Measurements from ENCODE around the gene SERPINB2.
"Not testable (repeated sequence)": the region's sequence is repeated elsewhere in the genome, so short reads cannot be mapped to it uniquely, and the experiment has no call there.

Gene SERPINB2

DNA sequence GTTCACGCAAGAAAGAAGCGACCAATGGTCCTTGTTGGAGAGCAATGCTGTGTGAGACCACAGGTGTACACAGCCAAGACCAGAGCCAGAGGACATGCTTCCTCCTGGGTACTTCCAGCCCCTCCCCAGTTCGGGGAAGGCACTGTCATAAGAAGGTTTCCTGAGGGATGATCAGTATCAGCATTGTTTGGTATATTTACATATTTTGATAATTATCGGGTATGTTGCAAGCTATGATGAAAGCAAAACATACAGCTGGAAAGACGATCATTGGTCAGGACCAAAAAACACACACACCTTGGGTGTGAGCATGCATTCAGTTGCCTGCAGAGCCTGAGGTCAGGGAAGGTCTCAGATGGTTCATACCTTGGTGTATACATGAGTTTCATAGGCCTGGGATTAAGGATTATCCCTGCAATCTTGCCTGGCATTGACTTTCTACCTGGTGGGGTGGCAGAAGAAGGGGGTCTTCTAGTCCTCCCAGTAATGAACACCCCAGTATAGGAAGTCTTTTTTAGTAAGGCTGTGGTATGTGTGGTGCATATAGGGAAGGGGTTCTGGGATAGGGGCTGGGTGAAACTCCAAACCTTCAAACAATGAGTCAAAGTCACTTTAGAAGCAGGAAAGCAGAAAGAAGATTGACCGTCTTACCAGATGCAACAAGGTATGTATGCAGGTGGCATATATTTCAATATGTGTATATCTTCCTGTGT, 2.9 kb downstream of the SERPINB2 start:
- no peak for DNase-seq

DNA sequence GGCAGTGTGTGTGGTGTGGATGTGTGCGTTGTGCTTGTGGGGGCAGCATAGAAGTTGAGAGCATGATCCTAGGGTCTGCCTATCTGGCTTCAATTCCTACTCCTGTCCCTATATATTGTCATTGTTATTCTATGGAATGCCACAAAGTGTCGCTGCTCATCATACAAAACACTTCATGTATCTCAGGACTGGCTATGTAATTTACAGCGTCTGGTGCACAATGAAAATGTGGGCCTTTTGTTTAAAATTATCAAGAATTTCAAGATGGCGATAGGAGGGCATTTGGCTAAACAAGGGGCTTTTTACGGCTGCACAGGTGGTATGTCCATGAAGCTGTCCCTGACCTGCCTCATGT, 3.4 kb downstream of the SERPINB2 start:
- DNase-seq: no peak

DNA sequence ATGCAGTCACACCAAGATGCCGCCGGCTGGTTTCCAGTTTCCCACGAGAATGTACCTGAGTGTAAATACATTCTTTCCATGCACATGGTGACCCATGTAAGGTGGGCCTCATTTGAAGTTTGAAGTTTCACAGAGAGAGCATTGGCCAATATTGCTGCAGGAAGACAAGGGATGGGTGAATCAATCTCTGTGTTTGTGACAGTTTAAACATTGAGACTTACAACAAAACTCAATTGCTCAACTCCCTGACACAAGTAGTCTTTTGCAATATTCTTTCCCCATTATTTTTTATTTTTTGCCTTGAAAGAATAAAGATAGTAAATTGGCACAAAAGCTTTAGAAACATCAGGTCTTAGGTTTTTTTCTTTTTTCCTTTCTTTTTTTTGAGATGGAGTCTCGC, 5.1 kb downstream of the SERPINB2 start:
- no peak for DNase-seq

DNA sequence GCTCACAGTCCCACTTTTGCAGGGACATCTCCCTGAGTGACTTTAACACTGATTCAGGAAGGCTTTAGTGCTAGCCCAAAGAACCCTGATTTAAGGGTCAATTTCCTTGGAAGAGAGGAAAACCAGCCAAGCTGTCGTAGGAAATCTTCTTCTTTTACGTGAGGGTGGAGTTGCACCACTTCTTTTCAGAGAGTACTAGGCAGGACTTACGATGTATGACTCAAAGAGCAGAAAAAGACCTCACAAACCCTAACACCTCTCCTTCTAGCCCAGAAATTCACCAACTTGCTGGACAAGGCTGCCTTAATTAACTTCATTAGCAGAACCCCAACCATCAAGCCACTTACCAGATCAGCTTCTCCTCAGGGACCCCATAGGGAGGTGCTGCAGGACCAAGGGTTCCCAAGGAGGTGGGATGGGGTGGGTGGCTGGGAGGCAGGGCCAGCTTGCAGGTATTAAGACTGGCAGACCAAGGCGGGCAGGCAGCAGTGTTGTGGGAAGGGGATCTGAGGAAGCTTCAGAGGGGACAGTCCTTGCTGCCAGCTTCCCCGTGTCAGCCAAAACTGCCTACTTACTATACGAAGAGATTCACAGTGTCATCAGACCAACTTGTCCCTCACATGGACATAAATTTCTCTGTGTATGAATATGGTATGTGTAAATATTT, 6.7 kb downstream of the SERPINB2 start:
- no peak for DNase-seq

DNA sequence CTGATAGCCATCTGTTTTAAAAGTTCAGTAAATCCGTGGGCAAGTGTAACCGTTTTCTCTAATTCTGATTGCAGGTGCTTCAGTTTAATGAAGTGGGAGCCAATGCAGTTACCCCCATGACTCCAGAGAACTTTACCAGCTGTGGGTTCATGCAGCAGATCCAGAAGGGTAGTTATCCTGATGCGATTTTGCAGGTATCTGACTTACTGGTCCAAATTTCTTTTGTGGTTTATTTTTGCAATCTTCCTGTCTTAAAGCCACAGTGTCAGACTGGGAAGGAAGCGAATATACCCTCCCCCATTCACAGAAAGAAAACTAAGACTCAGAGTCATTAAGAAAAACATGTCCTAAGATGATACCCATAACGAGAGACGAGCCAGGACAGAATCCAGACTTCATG, 7.7 kb downstream of the SERPINB2 start:
- DNase-seq: no peak

DNA sequence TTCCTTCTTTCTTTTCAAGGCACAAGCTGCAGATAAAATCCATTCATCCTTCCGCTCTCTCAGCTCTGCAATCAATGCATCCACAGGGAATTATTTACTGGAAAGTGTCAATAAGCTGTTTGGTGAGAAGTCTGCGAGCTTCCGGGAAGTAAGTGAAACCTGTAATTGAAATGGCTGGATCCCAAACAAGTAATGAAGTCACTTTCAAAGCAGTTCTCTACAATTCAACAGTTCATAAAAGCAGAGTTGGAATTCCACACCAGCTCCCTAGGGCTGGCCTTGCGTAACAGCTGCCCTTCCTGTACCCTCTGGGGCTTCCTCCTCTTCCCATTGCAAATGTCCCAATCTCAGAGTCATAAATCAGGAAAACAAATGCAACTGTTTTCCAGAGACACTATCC, 9.6 kb downstream of the SERPINB2 start:
- DNase-seq: no peak

DNA sequence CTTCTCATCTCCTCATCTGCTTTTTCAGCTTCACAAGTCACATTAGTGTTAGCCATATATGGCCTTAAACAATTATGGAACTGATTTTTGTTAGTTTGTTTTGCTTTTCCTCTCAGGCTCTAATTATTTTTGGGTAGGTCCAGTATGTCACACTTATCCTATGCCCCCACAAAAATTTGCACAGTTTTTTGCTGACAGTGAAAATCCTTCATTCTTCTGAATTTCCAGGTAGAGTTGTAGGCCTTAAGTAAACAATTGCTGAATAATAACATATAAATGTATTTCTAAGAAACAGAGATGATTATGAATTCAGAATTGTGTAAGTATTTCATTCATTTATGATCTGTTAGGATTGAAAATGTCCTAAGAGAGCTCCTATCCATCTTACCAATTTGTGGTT, 11.7 kb downstream of the SERPINB2 start:
- DNase-seq: no peak

DNA sequence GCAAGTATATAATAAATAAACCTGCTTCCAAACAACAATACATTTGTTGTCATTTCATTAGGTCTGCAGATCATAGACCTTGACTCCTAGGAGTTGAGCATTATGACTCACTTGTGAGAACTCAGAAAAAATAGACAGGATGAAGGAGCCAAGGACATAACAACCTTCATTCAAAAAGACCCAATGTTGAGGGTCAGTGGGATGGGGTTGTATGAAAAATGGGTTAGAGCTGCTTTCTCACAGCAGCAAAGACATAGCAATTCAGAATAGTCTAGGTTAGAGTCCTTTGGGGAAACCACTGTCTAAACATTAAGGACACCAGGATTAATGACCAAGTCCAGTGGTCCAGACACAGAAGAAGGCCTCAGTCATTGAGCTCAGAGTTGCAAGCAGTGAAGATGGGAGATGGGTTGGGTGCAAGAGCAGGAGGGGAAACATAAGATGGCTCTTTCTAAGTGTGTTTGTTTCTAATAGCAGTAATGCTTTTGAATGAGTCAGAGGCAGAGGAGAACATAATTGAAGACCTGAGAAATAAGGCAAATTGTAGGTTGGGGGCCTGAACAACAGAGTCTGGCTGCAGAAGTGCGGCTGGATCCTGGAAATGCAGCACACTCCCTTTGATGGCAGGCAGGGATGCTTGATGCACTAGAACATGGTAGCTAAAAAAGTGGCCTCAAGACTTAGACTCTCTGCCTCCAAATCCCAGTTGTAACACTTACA, 16.5 kb downstream of the SERPINB2 start:
- DNase-seq: no peak

DNA sequence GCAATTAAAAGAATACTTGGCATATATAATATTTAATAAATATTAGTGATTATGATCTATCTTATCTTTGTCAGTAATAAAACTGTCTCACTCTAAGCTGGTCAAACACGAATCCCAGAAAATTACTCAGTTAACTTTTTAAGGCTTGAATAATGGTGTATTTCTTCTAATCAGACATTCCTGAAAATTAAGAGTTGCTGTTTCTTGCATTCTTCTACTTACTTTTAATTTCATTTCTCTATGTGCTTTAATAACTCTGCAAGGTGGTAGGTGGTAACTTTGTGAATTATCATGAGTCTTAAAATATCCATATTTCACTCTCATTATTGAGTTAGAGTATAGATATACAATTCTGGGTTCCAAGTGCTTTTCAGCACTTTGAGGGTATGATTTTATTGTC, 17.2 kb downstream of the SERPINB2 start:
- no peak for DNase-seq

DNA sequence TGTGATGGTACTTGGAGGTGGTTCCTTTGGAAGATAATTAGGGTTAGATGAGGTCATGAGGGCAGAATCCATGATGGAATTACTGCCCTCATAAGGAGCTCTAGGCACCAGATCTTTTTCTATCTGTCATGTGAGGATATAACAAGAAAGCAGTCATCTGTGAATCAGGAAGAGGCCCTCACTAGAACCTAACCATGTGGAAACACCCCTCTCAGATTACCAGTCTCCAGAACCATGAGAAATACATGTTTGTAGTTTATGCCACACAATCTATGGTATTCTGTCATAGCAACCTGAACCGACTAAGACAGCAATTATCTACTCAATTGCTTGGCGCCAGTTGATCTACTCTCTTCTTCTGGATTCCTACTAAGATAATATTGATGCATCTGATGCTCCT, 17.9 kb downstream of the SERPINB2 start:
- no peak for DNase-seq

DNA sequence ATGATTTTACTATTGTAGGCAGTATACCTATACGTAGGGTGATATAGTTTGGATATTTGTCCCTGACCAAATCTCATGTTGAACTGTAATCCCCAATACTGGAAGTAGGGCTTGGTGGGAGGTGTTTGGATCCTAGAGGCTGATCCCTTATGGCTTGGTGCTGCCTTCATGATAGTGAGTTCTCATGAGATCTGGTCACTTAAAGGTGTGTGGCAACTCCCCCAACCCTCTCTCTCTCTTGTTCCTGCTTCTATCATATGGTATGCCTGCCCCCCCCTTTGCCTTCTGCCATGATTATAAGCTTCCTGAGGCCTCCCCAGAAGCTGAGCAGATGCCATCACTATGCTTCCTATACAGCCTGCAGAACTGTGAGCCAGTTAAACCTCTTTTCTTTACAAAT, 18.6 kb downstream of the SERPINB2 start:
- DNase-seq: no peak

DNA sequence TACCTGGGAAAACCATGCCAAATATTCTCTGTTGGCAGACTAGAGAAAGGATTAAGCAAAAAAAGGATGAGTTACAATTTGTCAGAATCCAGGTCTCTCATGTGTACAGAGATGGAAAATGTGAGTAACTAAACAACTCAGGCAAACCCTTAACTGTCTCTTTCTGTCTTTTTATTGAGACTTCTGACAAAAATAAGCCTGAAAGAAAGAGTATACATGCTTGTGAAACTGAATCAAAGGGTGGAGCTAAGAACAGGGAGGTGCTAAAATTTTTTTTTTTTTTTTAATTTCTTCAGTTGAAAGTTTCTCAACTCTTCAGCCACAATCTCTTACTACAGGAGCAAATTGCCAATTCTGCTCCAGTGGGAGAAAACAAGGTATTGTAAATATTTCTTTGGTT, 20.2 kb downstream of the SERPINB2 start, which contains the start of gene SERPINB10:
Gene SERPINB10, plus strand, starts transcription at position 295 of the 400 bp plus-strand sequence. CDS start 7,553 bp downstream, outside the sequence.
- DNase-seq: no peak

DNA sequence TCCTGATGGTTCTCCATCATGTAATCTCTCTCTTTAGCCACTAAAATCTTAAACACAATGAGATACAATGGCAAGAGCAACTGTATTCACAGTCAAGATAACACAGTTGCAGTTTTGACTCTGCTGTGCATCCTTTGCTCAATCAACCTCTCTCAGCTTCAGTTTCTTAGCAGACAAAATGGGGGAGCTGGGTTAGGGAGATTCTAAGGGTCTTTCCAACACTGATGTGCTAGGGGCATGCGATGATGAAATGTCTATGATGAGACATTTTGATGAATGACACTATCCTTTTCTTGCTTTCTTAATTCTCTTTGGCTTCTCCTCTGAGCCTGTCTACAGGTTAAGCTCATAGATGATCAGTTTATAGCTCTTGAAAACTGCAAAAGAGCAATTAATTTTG, 21.4 kb downstream of the SERPINB2 start:
- no peak for DNase-seq

DNA sequence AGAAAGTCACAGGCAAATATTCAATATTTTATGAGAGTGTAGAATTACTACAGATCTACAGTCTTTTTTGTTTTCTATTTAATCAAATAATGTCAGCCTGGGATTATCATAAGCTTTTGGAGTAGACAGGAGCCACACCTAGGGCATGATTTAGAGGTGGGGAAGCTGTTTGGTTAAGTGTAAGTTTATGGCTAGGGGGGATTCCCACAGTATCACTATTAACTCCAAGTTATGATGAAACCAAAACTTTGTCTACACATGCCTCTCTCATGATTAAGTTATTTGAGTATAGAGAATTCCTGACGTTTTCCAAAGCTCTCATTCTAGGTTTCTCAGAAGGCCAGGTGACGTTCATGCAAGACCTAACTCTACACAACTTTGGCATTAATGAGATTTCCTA, 22.4 kb downstream of the SERPINB2 start:
- DNase-seq: no peak

DNA sequence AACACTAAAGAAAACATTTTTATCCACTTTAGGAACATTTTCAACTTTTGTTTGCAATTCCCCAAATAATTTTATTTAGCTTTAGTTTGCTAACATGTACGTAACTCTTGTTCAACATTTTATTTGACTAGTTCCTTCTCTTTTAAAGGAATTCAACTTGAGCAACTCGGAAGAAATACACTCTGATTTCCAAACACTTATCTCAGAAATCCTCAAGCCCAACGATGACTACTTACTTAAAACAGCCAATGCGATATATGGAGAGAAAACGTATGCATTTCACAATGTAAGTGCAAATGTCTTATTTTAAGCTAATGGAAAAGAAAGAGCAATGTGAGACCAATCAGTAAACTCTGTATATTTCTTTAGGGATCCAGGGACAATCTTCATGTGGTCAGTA, 30.3 kb downstream of the SERPINB2 start:
- no peak for DNase-seq

DNA sequence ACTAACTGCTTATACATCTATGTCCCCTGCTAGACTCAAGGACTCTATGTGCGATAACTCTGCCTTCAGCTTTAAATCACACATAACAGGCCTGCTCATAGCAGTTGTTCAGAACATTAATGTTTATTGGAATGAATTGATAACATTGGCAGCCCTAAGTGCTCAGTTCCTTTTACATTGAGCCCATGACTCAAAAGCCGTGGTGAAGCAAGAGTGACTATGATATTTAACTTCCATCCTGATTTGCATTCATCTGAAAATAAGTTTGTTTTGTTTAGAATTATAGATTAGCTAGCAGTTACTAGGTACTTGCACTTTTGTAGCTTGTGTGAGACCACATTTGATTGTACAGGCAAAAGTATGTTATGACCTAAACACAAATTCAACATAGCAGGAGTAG, 34.5 kb downstream of the SERPINB2 start:
- no peak for DNase-seq

DNA sequence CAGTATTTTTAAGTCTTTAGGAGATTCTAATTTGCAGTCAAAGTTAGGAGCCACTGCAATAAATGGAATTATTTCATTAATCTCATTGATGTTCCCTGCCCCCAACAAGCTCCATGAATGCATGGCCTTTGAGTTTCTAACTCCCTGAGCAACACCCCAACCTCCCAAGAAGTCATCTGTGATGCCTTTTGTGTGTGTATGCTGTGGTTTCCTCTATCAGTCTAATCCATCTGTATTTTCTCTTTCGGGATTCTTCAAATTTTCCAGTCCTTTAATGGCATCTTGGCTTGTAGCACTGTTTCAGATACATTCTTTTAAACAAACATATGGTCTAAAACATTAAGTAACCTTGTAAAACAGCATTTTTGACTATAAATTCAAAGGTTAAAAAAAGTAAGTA, 37.0 kb downstream of the SERPINB2 start:
- no peak for DNase-seq

DNA sequence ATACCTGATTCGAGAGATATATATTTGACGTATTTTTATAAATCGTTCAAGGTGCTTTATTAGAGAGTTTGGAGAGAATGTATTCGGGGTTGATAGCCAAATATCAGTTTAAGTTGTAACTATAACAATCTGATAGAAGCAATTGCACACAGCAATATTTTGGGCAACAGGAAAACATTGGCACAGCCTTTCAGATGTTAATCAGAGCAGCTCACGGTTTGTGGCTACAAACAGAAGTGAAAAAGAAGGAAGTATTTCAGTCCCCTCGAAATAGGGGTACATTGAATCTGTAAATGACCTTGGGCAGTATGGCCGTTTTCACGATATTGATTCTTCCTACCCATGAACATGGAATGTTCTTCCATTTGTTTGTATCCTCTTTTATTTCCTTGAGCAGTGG, 40.8 kb downstream of the SERPINB2 start:
- DNase-seq: no peak

DNA sequence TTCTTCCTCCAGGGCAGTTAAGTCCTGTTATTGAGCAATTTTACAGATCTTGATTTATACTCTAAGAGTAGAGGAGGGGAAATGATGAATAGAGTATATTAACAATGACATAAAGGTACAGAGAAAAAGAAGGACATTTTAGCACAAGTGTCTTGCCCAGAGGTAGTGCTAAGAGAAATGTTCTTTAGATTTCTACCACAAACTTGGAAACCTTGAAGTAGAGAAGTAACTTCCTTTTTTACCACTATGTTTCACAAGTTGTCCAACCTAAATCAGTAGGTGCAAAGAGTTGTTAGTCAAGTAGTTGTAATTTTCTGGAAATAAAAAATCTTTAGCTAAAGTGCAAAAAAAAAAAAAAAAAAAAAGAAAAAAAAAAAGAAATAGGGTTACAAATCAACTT, 41.9 kb downstream of the SERPINB2 start:
- DNase-seq: not testable (repeated sequence)

DNA sequence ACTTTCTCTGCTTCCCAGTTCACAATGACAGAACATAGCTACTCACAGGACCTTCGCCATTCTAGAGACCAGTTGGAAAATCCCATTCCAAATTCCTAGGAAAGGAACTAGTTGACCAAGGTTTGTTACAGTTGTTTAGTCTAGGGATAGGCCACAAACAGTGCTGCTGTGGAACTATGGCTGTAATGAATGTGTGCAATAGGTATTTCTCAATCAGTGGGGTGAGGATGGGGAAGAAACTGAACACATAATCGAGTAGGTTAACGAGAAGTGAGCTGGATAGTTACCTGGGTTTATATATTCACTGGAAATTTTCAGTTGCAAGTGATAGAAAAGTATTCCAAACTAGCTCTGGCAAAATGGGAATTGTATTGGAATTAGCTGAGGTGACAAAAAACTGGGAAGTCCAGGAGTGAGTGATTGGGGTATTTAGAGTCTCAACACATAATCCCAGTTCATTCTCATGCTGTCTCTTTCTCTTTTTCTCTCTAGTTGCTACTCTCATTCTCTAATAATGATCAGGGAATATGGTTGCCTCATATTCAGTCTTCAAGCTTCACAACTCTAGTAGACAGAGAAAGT, 43.4 kb downstream of the SERPINB2 start:
- no peak for DNase-seq

DNA sequence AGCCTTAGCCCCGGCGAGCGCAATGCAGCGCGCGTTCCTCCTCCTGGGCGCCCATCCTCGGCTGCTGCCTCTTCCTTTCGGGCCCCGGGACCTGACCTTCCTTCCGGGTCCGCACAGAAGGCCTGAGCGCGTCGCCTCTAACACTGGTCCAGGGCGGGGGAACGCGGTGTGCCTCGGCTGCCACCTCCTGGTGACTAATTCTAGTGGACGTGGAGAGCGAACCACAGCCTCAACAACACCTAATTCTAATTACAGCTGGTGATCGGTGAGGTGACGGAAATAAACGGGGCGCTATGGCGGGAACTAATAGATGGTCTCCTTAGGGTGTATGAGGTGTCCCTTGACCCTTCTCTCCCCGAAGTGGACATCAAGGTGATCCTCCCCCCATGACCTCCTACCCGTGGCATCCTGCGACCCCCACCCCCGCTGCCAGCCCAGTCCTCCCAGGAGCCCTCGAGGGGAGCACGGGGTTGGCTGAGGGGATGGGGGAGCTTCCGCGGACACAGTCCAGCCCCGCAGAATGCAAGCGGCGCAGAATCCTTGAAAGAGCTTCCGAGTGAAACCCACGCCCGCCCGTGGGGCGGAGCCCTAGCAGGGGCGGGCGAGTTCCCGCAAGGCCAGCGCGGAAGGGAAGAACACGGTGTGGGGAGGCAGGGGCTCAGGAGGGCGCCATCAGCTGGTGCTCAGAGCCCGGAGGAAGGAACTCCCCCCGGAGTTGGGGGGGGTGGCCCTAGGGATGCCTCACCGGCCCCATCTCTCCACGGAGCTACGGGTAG, 48.8 kb downstream of the SERPINB2 start:
- DNase-seq: peak; percentile 32 to 43

DNA sequence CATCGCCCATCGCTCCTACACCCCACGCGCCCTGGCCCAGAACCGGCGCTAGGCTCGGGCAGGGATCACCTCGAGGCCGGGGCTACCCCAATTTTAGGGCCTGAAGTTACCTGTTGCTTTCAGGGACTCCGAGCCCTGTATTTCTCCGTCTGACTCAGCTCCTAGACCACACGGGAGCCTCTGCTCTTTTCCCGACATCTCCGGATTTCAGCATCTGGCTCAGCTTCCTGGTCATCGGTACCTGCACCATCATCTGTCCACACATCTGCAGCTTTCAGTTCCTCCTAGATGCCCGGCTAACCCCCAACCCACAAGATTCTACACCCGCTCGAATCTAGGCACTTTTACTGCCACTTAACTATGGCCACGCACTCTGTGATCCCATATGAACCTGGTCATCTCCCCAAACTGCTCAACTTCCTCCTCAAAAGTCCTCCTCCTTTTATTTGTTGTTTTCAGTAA, 49.5 kb downstream of the SERPINB2 start:
- no peak for DNase-seq

DNA sequence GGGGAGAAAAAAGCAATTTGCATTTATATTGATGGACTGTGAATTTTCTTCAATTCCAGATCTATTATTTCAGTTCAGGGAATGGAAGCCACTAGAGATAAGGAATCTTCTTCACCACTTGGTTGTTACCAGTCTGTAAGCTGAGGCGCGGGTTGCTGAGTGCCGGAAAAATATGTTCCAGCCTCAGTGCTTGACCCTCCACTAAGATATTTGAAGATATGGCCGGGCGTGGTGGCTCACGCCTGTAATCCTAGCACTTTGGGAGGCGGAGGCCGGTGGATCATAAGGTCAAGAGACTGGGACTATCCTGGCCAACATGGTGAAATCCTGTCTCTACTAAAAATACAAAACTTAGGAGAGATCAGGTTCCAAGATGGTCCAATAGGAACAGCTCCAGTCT, 52.5 kb downstream of the SERPINB2 start:
- no peak for DNase-seq

All from activated CD4-positive, alpha-beta T cell treated with anti-CD3 and anti-CD28 coated beads, Interleukin-2, amount 50 U/mL, for 4 hours (primary cell).